ENCODE results near the gene ANGPTL5.
A peak's percentile ranks its signal among the peaks of the same experiment; 100 is the strongest.

ANGPTL5 gene

DNA sequence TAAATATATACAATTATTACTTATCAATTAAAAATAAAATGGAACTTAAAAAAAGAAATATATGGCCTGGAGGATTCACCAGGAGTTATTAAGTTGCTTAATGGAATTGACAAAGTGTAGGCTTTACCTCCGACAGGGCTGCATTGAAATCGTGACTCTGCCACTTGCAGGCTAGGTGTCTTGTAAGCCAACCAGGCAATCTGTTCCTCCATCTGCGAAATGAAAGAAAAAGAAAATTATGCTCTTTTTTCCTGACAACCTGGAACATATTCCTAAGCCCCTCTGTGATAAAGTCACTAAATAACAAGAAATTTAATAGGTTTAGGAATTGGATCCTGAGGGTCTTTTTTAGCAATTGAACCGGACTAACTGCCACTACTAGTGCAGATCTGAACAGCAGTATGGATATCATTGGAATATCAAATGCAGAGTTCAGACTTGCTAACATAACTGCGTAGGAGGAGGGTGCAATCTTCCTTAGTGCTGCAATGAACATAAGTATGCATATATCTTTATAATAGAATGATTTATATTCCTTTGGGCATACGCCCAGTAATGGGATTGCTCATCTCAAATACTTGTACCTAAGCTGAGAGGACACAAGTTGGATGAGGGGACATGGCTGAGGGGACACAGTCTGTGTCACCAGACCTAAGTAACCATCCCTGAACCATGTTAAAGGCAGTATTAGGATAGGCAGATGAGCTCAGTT lies 44.0 kb downstream of the ANGPTL5 start:
- DNase-seq (ENCODE audit: low read depth): peak; percentile 58
- TF ChIP-seq, protein P1, sequence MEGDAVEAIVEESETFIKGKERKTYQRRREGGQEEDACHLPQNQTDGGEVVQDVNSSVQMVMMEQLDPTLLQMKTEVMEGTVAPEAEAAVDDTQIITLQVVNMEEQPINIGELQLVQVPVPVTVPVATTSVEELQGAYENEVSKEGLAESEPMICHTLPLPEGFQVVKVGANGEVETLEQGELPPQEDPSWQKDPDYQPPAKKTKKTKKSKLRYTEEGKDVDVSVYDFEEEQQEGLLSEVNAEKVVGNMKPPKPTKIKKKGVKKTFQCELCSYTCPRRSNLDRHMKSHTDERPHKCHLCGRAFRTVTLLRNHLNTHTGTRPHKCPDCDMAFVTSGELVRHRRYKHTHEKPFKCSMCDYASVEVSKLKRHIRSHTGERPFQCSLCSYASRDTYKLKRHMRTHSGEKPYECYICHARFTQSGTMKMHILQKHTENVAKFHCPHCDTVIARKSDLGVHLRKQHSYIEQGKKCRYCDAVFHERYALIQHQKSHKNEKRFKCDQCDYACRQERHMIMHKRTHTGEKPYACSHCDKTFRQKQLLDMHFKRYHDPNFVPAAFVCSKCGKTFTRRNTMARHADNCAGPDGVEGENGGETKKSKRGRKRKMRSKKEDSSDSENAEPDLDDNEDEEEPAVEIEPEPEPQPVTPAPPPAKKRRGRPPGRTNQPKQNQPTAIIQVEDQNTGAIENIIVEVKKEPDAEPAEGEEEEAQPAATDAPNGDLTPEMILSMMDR (conservative IDR thresholded peaks at IDR 0.05; ENCODE audit: control insufficient read depth, insufficient read depth, low read depth, low read length): no peak
- no peak overlapping the region for H3K4me3 ChIP-seq (ENCODE audit: control insufficient read depth, low read depth, low read length)

DNA sequence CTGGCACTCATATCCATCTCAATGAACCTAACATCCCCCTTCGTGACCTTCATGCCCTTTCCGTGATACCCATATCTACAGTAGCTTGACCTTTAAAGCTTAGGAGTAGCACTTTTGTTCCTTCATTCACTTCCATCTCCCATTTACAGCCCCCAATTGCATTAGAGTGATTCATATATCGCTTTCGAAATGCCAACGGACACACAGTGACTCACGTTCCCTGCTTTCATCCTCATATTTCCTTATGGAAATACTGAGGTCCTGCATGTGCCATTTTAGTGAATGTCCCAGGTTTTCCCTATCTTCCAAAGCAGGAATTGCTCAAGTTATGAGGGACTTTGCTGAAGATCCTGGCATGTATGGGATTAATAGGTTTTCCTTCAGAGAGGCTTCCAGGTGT lies 45.8 kb downstream of the ANGPTL5 start:
- peak; percentile 91 for DNase-seq (ENCODE audit: low read depth)
- TF ChIP-seq, protein P1 (conservative IDR thresholded peaks at IDR 0.05; ENCODE audit: control insufficient read depth, insufficient read depth, low read depth, low read length): peak; percentile 35
- no peak overlapping the region for H3K4me3 ChIP-seq (ENCODE audit: control insufficient read depth, low read depth, low read length)

DNA sequence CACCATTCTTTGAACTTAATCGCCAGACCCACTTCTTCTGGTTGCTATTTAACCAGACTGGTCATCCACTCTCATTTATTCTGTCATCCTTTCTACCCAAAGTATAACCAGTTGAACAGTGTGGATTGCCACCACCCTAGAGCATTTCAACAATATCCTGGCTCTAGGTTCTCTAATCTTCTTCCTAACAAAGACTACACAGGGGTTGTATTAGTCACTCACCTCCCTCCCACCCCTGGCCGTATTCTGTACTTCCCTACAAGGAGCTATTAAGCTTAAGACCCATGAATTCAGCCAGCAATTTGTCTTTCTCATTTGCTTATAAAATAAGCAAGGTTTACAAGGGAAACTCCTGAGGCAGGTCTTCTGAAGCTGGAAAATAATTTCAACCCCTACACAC lies 48.4 kb downstream of the ANGPTL5 start:
- TF ChIP-seq, protein P1 (conservative IDR thresholded peaks at IDR 0.05; ENCODE audit: control insufficient read depth, insufficient read depth, low read depth, low read length): no peak
- DNase-seq (ENCODE audit: low read depth): no peak

DNA sequence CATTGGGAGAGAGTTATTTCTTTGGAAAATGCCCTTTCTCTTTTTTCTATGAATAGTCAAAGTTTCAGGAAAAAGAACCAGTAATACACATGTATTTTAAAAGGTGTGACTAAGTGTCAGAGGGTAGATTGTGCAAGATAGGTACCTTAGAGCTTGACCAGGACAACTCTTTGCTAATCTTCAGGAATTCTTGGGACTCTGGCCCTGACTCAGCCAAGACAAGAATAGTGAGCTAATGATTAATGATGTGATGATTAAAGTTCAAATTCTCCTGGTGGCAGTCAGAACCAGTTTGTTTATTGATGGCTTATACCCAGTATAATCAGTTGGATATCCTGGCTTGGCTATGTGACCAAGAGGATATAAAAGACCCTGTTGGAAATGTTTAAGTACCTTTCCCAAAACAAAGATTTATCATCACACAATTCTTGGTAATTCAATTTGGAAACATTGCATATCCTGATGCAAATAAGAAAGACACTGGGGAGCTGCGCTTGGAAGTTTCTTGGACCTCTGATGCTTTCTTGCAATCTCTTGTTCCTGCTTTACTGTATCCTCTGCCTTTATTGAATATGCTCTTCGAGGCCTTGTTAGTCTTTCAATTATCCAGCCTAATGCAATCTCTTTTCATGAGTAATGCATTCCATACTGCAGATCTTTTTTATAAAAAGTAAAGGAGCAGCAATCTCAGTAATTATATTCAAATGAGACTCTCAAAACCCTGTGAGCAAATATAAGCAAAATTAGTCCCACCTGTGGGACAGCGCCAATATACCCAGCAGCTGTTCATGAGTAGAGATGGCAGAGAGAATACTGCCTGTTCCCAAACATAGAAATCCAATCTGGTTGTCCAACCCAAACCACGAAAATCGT lies 49.5 kb downstream of the ANGPTL5 start:
- H3K4me3 ChIP-seq (ENCODE audit: control insufficient read depth, low read depth, low read length): no peak overlapping the region
- TF ChIP-seq, protein P1 (conservative IDR thresholded peaks at IDR 0.05; ENCODE audit: control insufficient read depth, insufficient read depth, low read depth, low read length): no peak
- DNase-seq (ENCODE audit: low read depth): peak; percentile 67

More for the DNA sequence above, 48.4 kb downstream of the ANGPTL5 start:
- no peak overlapping the region for H3K4me3 ChIP-seq (ENCODE audit: control insufficient read depth, low read depth, low read length)

DNA sequence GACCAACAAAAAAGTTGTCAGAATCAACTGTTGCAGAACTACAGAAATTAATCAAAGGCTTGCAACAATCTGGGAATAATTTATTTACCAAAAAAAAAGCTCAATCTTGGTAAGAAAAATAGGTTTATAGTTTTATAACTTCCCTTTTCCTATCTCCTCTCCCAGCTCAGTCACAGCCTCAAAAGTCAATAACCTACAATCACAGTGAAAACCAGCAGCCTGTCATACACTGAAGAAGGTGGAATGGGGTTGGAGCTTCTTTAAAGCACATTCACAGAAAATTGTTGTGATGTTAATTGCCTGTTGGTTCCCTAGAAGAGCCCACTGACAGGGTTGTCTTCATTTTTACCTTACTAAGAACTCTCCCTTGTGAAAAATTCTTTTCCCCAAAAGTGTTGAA lies 52.2 kb downstream of the ANGPTL5 start:
- no peak for DNase-seq (ENCODE audit: low read depth)
- H3K4me3 ChIP-seq (ENCODE audit: control insufficient read depth, low read depth, low read length): no peak overlapping the region
- TF ChIP-seq, protein P1 (conservative IDR thresholded peaks at IDR 0.05; ENCODE audit: control insufficient read depth, insufficient read depth, low read depth, low read length): no peak

DNA sequence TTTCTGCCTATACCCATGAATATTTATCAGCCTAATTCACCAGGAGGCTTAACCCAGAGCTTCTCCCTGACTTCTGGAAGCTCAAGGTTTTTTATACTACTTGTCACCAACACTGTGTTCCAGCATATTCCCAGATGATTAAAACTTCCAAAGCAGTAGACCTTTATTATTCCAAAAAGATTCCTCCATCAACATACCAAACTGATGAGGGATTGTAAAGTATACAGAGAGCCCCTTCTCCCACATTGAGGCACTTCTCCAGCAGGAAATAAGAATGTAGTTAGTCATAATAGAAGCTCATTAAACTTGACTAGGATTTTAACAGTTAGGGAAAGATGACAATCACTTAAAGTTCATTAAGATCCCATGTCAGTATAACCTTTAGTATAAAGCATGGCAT lies 53.0 kb downstream of the ANGPTL5 start:
- peak; percentile 59 for DNase-seq (ENCODE audit: low read depth)
- H3K4me3 ChIP-seq (ENCODE audit: control insufficient read depth, low read depth, low read length): no peak overlapping the region
- TF ChIP-seq, protein P1 (conservative IDR thresholded peaks at IDR 0.05; ENCODE audit: control insufficient read depth, insufficient read depth, low read depth, low read length): no peak
